HG03280 (cell line): ENCODE results near the gene ACAN.
"Not testable (repeated sequence)": the region's sequence is repeated elsewhere in the genome, so short reads cannot be mapped to it uniquely, and the experiment has no call there.

Source experiments
- ATAC-seq: cut with Tn5 transposase; IDR thresholded peaks from one replicate; pipeline ENCODE4 v1.9.1; 2021; ENCODE audit warnings: mild to moderate bottlenecking, moderate library complexity; ENCODE audit not compliant: unreplicated experiment

The ACAN gene

GRCh38 chr15:88917760-88918159 lies 114.5 kb downstream of the ACAN start:
- no peak for ATAC-seq

GRCh38 chr15:88918738-88919137 lies 115.5 kb downstream of the ACAN start:
- no peak for ATAC-seq

- no peak for ATAC-seq
Measured at GRCh38 chr15:88920186-88920891, 117.1 kb downstream of the ACAN start.

- not testable (repeated sequence) for ATAC-seq
Measured at GRCh38 chr15:88920892-88921435, 117.7 kb downstream of the ACAN start.
